Hypothalamus (tissue), 51 donors: Measurements from ENCODE around the gene RPS6KA5.
A peak's percentile ranks its signal among the peaks of the same experiment; 100 is the strongest.
"Not testable (repeated sequence)": the region's sequence is repeated elsewhere in the genome, so short reads cannot be mapped to it uniquely, and the experiment has no call there.

Source experiments
- DNase-seq, 51 donors: peaks; one replicate each; lab custom pipeline; 2025; lab: John Stamatoyannopoulos, UW

Gene RPS6KA5

GRCh38 chr14:90844321-90844720 is 216.1 kb downstream of the RPS6KA5 start:
- no peak for DNase-seq

GRCh38 chr14:90842726-90843125 is 217.7 kb downstream of the RPS6KA5 start:
- DNase-seq, result peak in 3 of 51 donors; percentile 8 to 30 (median 16)

GRCh38 chr14:90840667-90841066 is 219.8 kb downstream of the RPS6KA5 start:
- not testable (repeated sequence) for DNase-seq

- no peak for DNase-seq
Measured at GRCh38 chr14:90839889-90840266, 220.6 kb downstream of the RPS6KA5 start.

- DNase-seq, result no peak
Measured at GRCh38 chr14:90839024-90839888, 221.2 kb downstream of the RPS6KA5 start.

GRCh38 chr14:90838531-90838930 is 221.9 kb downstream of the RPS6KA5 start:
- not testable (repeated sequence) for DNase-seq

GRCh38 chr14:90837355-90837754 is 223.1 kb downstream of the RPS6KA5 start:
- DNase-seq, result no peak

- no peak for DNase-seq
Measured at GRCh38 chr14:90836692-90837063, 223.8 kb downstream of the RPS6KA5 start.

GRCh38 chr14:90831821-90832220 is 228.6 kb downstream of the RPS6KA5 start:
- peak in 1 of 51 donors; percentile 28 for DNase-seq

GRCh38 chr14:90830931-90831701 is 229.3 kb downstream of the RPS6KA5 start:
- no peak for DNase-seq

- DNase-seq, result no peak
Measured at GRCh38 chr14:90829677-90830076, 230.8 kb downstream of the RPS6KA5 start.

GRCh38 chr14:90828642-90829487 is 231.6 kb downstream of the RPS6KA5 start:
- DNase-seq, result peak in 6 of 51 donors; percentile 17 to 51 (median 28)

GRCh38 chr14:90827919-90828610 is 232.4 kb downstream of the RPS6KA5 start:
- peak; percentile 36 to 98 (median 92) for DNase-seq

- DNase-seq, result not testable (repeated sequence)
Measured at GRCh38 chr14:90823542-90823941, 236.9 kb downstream of the RPS6KA5 start.

- peak in 2 of 51 donors; percentile 23 to 49 for DNase-seq
Measured at GRCh38 chr14:90820958-90821357, 239.5 kb downstream of the RPS6KA5 start.

GRCh38 chr14:90819734-90820393 is 240.6 kb downstream of the RPS6KA5 start:
- no peak for DNase-seq

GRCh38 chr14:90818715-90819114 is 241.7 kb downstream of the RPS6KA5 start:
- DNase-seq, result no peak

GRCh38 chr14:90816681-90817436 is 243.6 kb downstream of the RPS6KA5 start:
- no peak for DNase-seq
